H1 (cell line): ENCODE results near the gene EXT2.

Source experiments
- ATF2 ChIP-seq: IDR thresholded peaks from 2 replicates; pipeline ENCODE4 v1.6.1; 2012; ENCODE audit warnings: low read length, inconsistent platforms
- CHD1 ChIP-seq: IDR thresholded peaks from 2 replicates; pipeline ENCODE4 v1.6.1; 2012; ENCODE audit warnings: low read depth, low read length, improper control_type of control experiment
- CTCF ChIP-seq, 3 experiments: IDR thresholded peaks; 1 replicate in 2 of 3; 2 replicates in 1 of 3; pipeline versions ENCODE4 v1.5.1 to v1.6.1; 2011; ENCODE audit warnings: low read length in 3 of 3, mild to moderate bottlenecking in 3 of 3, inconsistent platforms in 2 of 3, low read depth in 1 of 3, moderate library complexity in 1 of 3; ENCODE audit not compliant: insufficient read depth in 1 of 3; ENCODE audit errors: control extremely low read depth in 1 of 3
- EGR1 ChIP-seq: IDR thresholded peaks from 2 replicates; pipeline ENCODE4 v1.6.1; 2011; ENCODE audit warnings: low read depth, low read length, borderline replicate concordance
- EZH2 ChIP-seq: fragments of 200-600 bp; sonication (generic); IDR thresholded peaks from 2 replicates; pipeline ENCODE4 v1.7.1; 2012; ENCODE audit warnings: low read depth, mild to moderate bottlenecking, moderate library complexity, low read length, inconsistent platforms; ENCODE audit not compliant: severe bottlenecking
- NANOG ChIP-seq: IDR thresholded peaks from 2 replicates; pipeline ENCODE4 v1.6.1; 2011; ENCODE audit warnings: low read length, low read depth, mild to moderate bottlenecking, inconsistent platforms; ENCODE audit not compliant: insufficient read depth, poor library complexity, severe bottlenecking
- NRF1 ChIP-seq: IDR thresholded peaks from 2 replicates; pipeline ENCODE4 v1.6.1; 2011; ENCODE audit warnings: mild to moderate bottlenecking, low read depth, low read length, improper control_type of control experiment
- POLR2A ChIP-seq, 2 experiments: IDR thresholded peaks; 1 replicate in 1 of 2; 2 replicates in 1 of 2; pipeline ENCODE4 v1.6.1; 2011; ENCODE audit warnings: low read depth in 2 of 2, low read length in 2 of 2, mild to moderate bottlenecking in 2 of 2; ENCODE audit errors: control extremely low read depth in 1 of 2
- RAD21 ChIP-seq, 2 experiments: IDR thresholded peaks in 1 of 2; conservative IDR thresholded peaks in 1 of 2; 2 replicates each; pipeline ENCODE4 v1.6.1; 2011; ENCODE audit warnings: low read depth in 2 of 2, low read length in 2 of 2, improper control_type of control experiment in 1 of 2, inconsistent platforms in 1 of 2, mild to moderate bottlenecking in 1 of 2, moderate library complexity in 1 of 2
- SP1 ChIP-seq: IDR thresholded peaks from 2 replicates; pipeline ENCODE4 v1.6.1; 2011; ENCODE audit warnings: low read depth, low read length
- TCF12 ChIP-seq: IDR thresholded peaks from 2 replicates; pipeline ENCODE4 v1.6.1; 2011; ENCODE audit warnings: low read depth, mild to moderate bottlenecking, low read length

GRCh38 chr11:44286268-44286880 lies 190.9 kb downstream of the EXT2 start:
- TF ChIP-seq CTCF (IDR thresholded peaks at IDR 0.05; ENCODE audit: control extremely low read depth in 1 of 3, insufficient read depth in 1 of 3, low read depth in 1 of 3, low read length in 3 of 3) (peak; percentile 96 to 99 (median 98)), TCF12 (no peak), SP1 (no peak), CHD1 (no peak), NANOG (no peak), POLR2A (IDR thresholded peaks at IDR 0.05; ENCODE audit: control extremely low read depth in 1 of 2, low read depth in 2 of 2, low read length in 2 of 2) (no peak), ATF2 (no peak), NRF1 (no peak), RAD21 (IDR thresholded peaks at IDR 0.05 in 1 of 2, conservative IDR thresholded peaks at IDR 0.05 in 1 of 2; ENCODE audit: low read depth in 2 of 2, low read length in 2 of 2) (peak; percentile 96 to 98), EZH2 (no peak), EGR1 (no peak)
